ENCODE measurements around the gene GMPPB.

Gene GMPPB

GRCh38 chr3:49674497-49674983, 49.2 kb downstream of the GMPPB start:
- TF ChIP-seq POLR2AphosphoS5 (IDR thresholded peaks at IDR 0.05; ENCODE audit: low read depth) (0 out of 2 replicates have a peak, but pooled peaks have one; percentile 2), GABPA (IDR thresholded peaks at IDR 0.05; ENCODE audit: low read depth) (no peak), SPI1 (IDR thresholded peaks at IDR 0.05; ENCODE audit: borderline replicate concordance, low read depth) (peak; percentile 32; the same call in 1 of the 2 replicates)
- TF ChIP-seq, protein P1, sequence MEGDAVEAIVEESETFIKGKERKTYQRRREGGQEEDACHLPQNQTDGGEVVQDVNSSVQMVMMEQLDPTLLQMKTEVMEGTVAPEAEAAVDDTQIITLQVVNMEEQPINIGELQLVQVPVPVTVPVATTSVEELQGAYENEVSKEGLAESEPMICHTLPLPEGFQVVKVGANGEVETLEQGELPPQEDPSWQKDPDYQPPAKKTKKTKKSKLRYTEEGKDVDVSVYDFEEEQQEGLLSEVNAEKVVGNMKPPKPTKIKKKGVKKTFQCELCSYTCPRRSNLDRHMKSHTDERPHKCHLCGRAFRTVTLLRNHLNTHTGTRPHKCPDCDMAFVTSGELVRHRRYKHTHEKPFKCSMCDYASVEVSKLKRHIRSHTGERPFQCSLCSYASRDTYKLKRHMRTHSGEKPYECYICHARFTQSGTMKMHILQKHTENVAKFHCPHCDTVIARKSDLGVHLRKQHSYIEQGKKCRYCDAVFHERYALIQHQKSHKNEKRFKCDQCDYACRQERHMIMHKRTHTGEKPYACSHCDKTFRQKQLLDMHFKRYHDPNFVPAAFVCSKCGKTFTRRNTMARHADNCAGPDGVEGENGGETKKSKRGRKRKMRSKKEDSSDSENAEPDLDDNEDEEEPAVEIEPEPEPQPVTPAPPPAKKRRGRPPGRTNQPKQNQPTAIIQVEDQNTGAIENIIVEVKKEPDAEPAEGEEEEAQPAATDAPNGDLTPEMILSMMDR (IDR thresholded peaks at IDR 0.05; ENCODE audit: insufficient read depth, low read length), result no peak
- TF ChIP-seq, protein P2, sequence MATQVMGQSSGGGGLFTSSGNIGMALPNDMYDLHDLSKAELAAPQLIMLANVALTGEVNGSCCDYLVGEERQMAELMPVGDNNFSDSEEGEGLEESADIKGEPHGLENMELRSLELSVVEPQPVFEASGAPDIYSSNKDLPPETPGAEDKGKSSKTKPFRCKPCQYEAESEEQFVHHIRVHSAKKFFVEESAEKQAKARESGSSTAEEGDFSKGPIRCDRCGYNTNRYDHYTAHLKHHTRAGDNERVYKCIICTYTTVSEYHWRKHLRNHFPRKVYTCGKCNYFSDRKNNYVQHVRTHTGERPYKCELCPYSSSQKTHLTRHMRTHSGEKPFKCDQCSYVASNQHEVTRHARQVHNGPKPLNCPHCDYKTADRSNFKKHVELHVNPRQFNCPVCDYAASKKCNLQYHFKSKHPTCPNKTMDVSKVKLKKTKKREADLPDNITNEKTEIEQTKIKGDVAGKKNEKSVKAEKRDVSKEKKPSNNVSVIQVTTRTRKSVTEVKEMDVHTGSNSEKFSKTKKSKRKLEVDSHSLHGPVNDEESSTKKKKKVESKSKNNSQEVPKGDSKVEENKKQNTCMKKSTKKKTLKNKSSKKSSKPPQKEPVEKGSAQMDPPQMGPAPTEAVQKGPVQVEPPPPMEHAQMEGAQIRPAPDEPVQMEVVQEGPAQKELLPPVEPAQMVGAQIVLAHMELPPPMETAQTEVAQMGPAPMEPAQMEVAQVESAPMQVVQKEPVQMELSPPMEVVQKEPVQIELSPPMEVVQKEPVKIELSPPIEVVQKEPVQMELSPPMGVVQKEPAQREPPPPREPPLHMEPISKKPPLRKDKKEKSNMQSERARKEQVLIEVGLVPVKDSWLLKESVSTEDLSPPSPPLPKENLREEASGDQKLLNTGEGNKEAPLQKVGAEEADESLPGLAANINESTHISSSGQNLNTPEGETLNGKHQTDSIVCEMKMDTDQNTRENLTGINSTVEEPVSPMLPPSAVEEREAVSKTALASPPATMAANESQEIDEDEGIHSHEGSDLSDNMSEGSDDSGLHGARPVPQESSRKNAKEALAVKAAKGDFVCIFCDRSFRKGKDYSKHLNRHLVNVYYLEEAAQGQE (IDR thresholded peaks at IDR 0.05; ENCODE audit: insufficient replicate concordance, low read depth), result no peak
- Histone ChIP-seq H3K27me3 (ENCODE audit: insufficient read depth, poor library complexity, severe bottlenecking) (no peaks in the 10 kb centered on the region), H3K27ac (replicated peaks) (peak overlapping the region; percentile 98), H3K4me3 (replicated peaks; ENCODE audit: insufficient read depth, low read length) (peak overlapping the region; percentile 89)
- DNase-seq (ENCODE audit: low read depth in 1 of 2, low spot score in 1 of 2), result no peak

DNA sequence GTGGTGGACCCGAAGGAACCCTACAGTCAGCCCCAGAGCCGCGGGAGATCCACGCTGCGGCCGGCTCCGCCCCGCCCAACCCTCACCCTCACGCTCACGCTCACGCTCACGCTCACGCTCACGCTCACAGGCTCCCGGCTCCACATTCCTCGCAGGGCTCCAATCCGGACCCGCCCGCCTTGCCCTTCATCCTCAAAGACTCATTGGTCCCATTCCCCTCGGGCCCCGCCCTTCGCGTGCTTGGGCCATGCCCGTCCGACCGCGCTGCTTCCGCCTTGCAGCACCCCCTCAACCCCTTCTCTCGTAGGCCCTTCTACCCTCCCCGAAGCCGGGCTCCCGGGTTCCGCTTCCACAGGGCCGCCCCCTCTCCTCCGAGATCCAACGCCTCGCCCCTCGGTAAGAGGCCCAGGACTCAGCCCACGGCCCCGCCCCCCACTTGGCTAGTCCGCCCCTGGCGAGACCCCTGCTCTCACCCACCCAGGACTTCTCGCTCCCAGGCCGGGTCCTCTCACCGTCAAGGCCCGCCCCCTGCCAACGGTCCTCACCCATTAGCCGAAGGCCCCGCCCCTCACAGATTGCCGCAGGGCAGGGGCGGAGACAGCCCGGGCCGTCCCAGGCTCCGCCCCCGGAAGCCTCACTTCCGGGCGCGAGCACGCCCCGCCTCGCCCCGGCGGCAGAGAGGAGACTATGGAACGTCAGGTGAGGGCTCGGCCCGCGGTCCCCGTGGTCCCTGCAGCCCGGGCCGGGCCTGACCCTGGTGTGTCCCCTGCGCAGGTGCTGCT, 49.8 kb downstream of the GMPPB start, which contains the start of gene APEH:
Gene APEH (plus strand): TSS at position 637 of the 782 bp plus-strand sequence. CDS start 51 bp downstream, at position 688.
- peak; percentile 100 for DNase-seq (ENCODE audit: low read depth in 1 of 2, low spot score in 1 of 2)
- Histone ChIP-seq H3K27ac (replicated peaks) (peak within 1 kb of the TSS; percentile 98), H3K4me3 (replicated peaks; ENCODE audit: insufficient read depth, low read length) (peak within 1 kb of the TSS; percentile 89), H3K27me3 (ENCODE audit: insufficient read depth, poor library complexity, severe bottlenecking) (no peaks in the 10 kb centered on the region)
- TF ChIP-seq SPI1 (IDR thresholded peaks at IDR 0.05; ENCODE audit: borderline replicate concordance, low read depth) (peak; percentile 18; the same call in 1 of the 2 replicates), GABPA (IDR thresholded peaks at IDR 0.05; ENCODE audit: low read depth) (peak; percentile 90), POLR2AphosphoS5 (IDR thresholded peaks at IDR 0.05; ENCODE audit: low read depth) (peak; percentile 76; the same call in 1 of the 2 replicates)
- TF ChIP-seq, protein P1 (IDR thresholded peaks at IDR 0.05; ENCODE audit: insufficient read depth, low read length), result no peak
- TF ChIP-seq, protein P2 (IDR thresholded peaks at IDR 0.05; ENCODE audit: insufficient replicate concordance, low read depth), result peak; percentile 28

GRCh38 chr3:49673121-49673714, 50.5 kb downstream of the GMPPB start:
- H3K4me3 ChIP-seq (replicated peaks; ENCODE audit: insufficient read depth, low read length), result peak overlapping the region; percentile 89
- no peaks in the 10 kb centered on the region for H3K27me3 ChIP-seq (ENCODE audit: insufficient read depth, poor library complexity, severe bottlenecking)
- peak overlapping the region; percentile 98 for H3K27ac ChIP-seq (replicated peaks)
- peak; percentile 73 to 74 for DNase-seq (ENCODE audit: low read depth in 1 of 2, low spot score in 1 of 2)
- TF ChIP-seq, protein P1 (IDR thresholded peaks at IDR 0.05; ENCODE audit: insufficient read depth, low read length), result no peak
- TF ChIP-seq GABPA (IDR thresholded peaks at IDR 0.05; ENCODE audit: low read depth) (no peak), SPI1 (IDR thresholded peaks at IDR 0.05; ENCODE audit: borderline replicate concordance, low read depth) (no peak), POLR2AphosphoS5 (IDR thresholded peaks at IDR 0.05; ENCODE audit: low read depth) (peak; percentile 48; the same call in 1 of the 2 replicates)
